Measurements from ENCODE around the gene CCHCR1.

DNA sequence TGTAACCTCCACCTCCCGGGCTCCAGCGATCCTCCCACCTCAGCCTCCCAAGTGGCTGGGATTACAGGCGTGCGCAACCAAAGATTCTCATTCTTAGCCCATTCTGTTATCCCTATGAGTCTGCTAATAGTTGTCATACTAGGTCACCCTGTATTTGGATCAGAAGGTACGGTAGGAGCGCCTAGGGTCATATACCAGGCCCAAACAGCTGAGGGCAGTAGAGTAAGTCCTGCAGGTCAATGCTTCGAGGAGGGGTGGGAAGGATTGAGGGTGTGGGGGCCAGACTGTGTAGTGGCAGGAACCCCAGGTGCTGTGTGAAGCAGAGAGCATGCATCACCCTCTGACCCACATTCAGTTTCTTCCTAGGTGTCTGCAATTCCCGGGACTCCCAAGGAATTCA is 35.6 kb upstream of the CCHCR1 start:
- TF ChIP-seq, protein P1, sequence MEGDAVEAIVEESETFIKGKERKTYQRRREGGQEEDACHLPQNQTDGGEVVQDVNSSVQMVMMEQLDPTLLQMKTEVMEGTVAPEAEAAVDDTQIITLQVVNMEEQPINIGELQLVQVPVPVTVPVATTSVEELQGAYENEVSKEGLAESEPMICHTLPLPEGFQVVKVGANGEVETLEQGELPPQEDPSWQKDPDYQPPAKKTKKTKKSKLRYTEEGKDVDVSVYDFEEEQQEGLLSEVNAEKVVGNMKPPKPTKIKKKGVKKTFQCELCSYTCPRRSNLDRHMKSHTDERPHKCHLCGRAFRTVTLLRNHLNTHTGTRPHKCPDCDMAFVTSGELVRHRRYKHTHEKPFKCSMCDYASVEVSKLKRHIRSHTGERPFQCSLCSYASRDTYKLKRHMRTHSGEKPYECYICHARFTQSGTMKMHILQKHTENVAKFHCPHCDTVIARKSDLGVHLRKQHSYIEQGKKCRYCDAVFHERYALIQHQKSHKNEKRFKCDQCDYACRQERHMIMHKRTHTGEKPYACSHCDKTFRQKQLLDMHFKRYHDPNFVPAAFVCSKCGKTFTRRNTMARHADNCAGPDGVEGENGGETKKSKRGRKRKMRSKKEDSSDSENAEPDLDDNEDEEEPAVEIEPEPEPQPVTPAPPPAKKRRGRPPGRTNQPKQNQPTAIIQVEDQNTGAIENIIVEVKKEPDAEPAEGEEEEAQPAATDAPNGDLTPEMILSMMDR (IDR thresholded peaks at IDR 0.05), result no peak
- no peak for TF ChIP-seq POLR2AphosphoS5 (IDR thresholded peaks at IDR 0.05)
- TF ChIP-seq POLR2A (IDR thresholded peaks at IDR 0.05), result no peak
